Lung (tissue), 12 donors: ENCODE measurements around the gene RANBP17. TPM values are rescaled to one million over a fixed set of nuclear protein-coding genes. Genes with fewer than 3 reads are reported as not detected.
"Not testable (repeated sequence)": the region's sequence is repeated elsewhere in the genome, so short reads cannot be mapped to it uniquely, and the experiment has no call there.

Source experiments
- ATAC-seq: fragments of 200-7000 bp; cut with Tn5 transposase; one replicate; pipeline ENCODE4 v1.9.1; 2020; ENCODE audit warnings: moderate number of reproducible peaks; ENCODE audit not compliant: insufficient read depth, low FRiP score
- DNase-seq, 3 donors: peaks; one replicate each; pipeline ENCODE4 v3.0.0-alpha.2; 2013 to 2017
- H3K27ac ChIP-seq, 2 donors: one replicate each; pipeline ENCODE4 v1.5.1; 2013; ENCODE audit warnings: mild to moderate bottlenecking in 2 of 2, moderate library complexity in 2 of 2, control low read depth in 1 of 2, inconsistent platforms in 1 of 2, low read depth in 1 of 2, low read length in 1 of 2
- H3K27me3 ChIP-seq, 3 donors: one replicate each; pipeline ENCODE4 v1.5.1; 2013; ENCODE audit warnings: low read length in 2 of 3; ENCODE audit not compliant: control insufficient read depth in 3 of 3, insufficient read depth in 3 of 3
- H3K36me3 ChIP-seq, 4 donors: one replicate each; pipeline ENCODE4 v1.5.1; 2013; ENCODE audit warnings: low read length in 4 of 4, mild to moderate bottlenecking in 1 of 4, moderate library complexity in 1 of 4; ENCODE audit not compliant: control insufficient read depth in 4 of 4, insufficient read depth in 4 of 4
- H3K4me1 ChIP-seq, 5 donors: one replicate each; pipeline ENCODE4 v1.5.1; 2013; ENCODE audit warnings: low read length in 5 of 5, mild to moderate bottlenecking in 2 of 5, moderate library complexity in 1 of 5; ENCODE audit not compliant: control insufficient read depth in 5 of 5, insufficient read depth in 5 of 5
- H3K4me3 ChIP-seq: one replicate; pipeline ENCODE4 v1.5.1; 2013; ENCODE audit warnings: mild to moderate bottlenecking, control low read depth, moderate library complexity
- H3K9ac ChIP-seq, 2 donors: one replicate each; pipeline ENCODE4 v1.5.1; 2013; ENCODE audit warnings: low read length in 2 of 2, control low read depth in 1 of 2; ENCODE audit not compliant: insufficient read depth in 1 of 2
- H3K9me3 ChIP-seq, 4 donors: one replicate each; pipeline ENCODE4 v1.5.1; 2013; ENCODE audit warnings: low read length in 3 of 4, mild to moderate bottlenecking in 1 of 4, moderate library complexity in 1 of 4; ENCODE audit not compliant: control insufficient read depth in 4 of 4, insufficient read depth in 3 of 4
- WGBS, 2 donors: extraction: QIAGEN DNeasy Blood & Tissue Kit; methylation state at CpG; one replicate each; pipeline ENCODE4 v1.1.7; 2013; 5-methylcytosine and 5-hydroxymethylcytosine counted together
- polyA plus RNA-seq, 2 donors: library from polyadenylated mRNA; stranded (reverse); fragments of 200-250 nt; gene quantifications; one replicate each; pipeline ENCODE4 v1.2.1, GENCODE V29; 2013
- total RNA-seq, 2 donors: library from RNA; depleted of rRNA in 1 of 2; stranded (reverse); fragments of >200 nt in 1 of 2; gene quantifications; one replicate each; pipeline ENCODE4 v1.2.1, GENCODE V29; 2014 to 2021
- TF ChIP-seq, protein P1 (sequence below): IDR thresholded peaks from 2 replicates; pipeline ENCODE4 v1.5.1; 2012; ENCODE audit warnings: mild to moderate bottlenecking; ENCODE audit errors: control extremely low read depth, extremely low read depth
- donor health status: control.
- donor health status: control.
- donor health status: Bipolar disorder and iron deficiency.
- donor health status: healthy.
- donor health status: DM: yes; HTN: yes; CAD: no.

The RANBP17 gene
- total and polyA plus RNA-seq, 4 donors: 1.8 to 130 (median 11.0) TPM

GRCh38 chr5:171166766-171167165 lies 304.9 kb downstream of the RANBP17 start:
- TF ChIP-seq, protein P1, sequence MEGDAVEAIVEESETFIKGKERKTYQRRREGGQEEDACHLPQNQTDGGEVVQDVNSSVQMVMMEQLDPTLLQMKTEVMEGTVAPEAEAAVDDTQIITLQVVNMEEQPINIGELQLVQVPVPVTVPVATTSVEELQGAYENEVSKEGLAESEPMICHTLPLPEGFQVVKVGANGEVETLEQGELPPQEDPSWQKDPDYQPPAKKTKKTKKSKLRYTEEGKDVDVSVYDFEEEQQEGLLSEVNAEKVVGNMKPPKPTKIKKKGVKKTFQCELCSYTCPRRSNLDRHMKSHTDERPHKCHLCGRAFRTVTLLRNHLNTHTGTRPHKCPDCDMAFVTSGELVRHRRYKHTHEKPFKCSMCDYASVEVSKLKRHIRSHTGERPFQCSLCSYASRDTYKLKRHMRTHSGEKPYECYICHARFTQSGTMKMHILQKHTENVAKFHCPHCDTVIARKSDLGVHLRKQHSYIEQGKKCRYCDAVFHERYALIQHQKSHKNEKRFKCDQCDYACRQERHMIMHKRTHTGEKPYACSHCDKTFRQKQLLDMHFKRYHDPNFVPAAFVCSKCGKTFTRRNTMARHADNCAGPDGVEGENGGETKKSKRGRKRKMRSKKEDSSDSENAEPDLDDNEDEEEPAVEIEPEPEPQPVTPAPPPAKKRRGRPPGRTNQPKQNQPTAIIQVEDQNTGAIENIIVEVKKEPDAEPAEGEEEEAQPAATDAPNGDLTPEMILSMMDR: no peak
- Histone ChIP-seq H3K9me3 (no peaks in the 10 kb centered on the region), H3K36me3 (peaks cover 0 to 1% (median 0%) of the 10 kb centered on the region in 4 donors), H3K4me3 (no peak overlapping the region), H3K27ac (no peak overlapping the region), H3K9ac (no peak overlapping the region), H3K27me3 (no peaks in the 10 kb centered on the region), H3K4me1 (no peaks in the 10 kb centered on the region)
- ATAC-seq (no peak), DNase-seq (no peak)

DNA sequence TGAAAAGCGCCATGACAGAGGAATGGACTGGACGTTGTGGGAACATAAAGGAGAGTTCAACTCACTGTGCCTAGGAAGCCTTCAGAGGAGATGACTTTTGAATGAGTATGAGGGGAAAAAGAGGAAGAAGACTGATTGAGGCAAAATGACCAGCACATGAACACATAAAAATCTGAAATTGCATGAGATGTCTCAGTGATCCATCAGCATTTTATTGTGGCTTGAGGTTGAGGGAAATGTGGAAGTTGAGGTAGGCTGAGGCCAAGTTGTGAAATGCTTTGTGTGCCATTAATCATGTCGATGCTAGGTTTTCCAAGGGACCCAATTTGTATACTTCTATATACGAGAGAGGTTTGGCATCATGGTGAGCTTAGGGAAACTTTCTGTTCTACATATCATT lies 306.4 kb downstream of the RANBP17 start:
- TF ChIP-seq, protein P1: no peak

DNA sequence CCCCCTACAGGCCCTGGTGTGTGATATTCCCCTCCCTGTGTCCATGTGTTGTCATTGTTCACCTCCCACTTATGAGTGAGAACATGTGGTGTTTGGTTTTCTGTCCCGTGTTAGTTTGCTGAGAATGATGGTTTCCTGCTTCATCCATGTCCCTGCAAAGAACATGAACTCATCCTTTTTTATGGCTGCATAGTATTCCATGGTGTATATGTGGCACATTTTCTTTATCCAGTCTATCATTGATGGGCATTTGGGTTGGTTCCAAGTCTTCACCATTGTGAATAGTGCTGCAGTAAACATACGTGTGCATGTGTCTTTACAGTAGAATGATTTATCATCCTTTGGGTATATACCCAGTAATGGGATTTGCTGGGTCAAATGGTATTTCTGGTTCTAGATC lies 313.1 kb downstream of the RANBP17 start:
- not testable (repeated sequence) for ATAC-seq, H3K36me3 ChIP-seq, H3K4me3 ChIP-seq, H3K9me3 ChIP-seq, H3K27me3 ChIP-seq, DNase-seq, H3K9ac ChIP-seq, H3K27ac ChIP-seq, H3K4me1 ChIP-seq
- 94 to 97% methylated on average over 2 of the region's 2 CpGs for WGBS, 2 donors

More for the DNA sequence above, 306.4 kb downstream of the RANBP17 start:
- Histone ChIP-seq H3K9ac (no peak overlapping the region), H3K4me1 (no peaks in the 10 kb centered on the region), H3K36me3 (peaks cover 0 to 1% (median 0%) of the 10 kb centered on the region in 4 donors), H3K27me3 (no peaks in the 10 kb centered on the region), H3K27ac (no peak overlapping the region), H3K9me3 (no peaks in the 10 kb centered on the region), H3K4me3 (no peak overlapping the region)
- ATAC-seq (no peak), DNase-seq (no peak)
- WGBS, 2 donors: 49 to 78% methylated on average over 4 of the region's 4 CpGs

- DNase-seq (peak in 1 of 3 donors; percentile 10), ATAC-seq (no peak)
- Histone ChIP-seq H3K27ac (no peak overlapping the region), H3K4me3 (no peak overlapping the region), H3K27me3 (no peaks in the 10 kb centered on the region), H3K9me3 (no peaks in the 10 kb centered on the region), H3K4me1 (no peaks in the 10 kb centered on the region), H3K36me3 (no peaks in the 10 kb centered on the region), H3K9ac (no peak overlapping the region)
- TF ChIP-seq, protein P1: no peak
- WGBS, 2 donors: 82 to 89% methylated on average over 3 of the region's 3 CpGs
Observed at GRCh38 chr5:171175746-171176145, 313.9 kb downstream of the RANBP17 start.

GRCh38 chr5:171178190-171178589 lies 316.4 kb downstream of the RANBP17 start:
- H3K4me1 ChIP-seq, DNase-seq, H3K9ac ChIP-seq, H3K27ac ChIP-seq, ATAC-seq, H3K4me3 ChIP-seq, H3K36me3 ChIP-seq, H3K9me3 ChIP-seq, H3K27me3 ChIP-seq: not testable (repeated sequence)
- WGBS, 2 donors: 81 to 83% methylated on average over 5 of the region's 5 CpGs
